ENCODE measurements around the gene RIT2.

The RIT2 gene

GRCh38 chr18:42872838-42873237 is 242.6 kb downstream of the RIT2 start:
- no peak for DNase-seq (ENCODE audit: low read depth, low spot score)
- in situ Hi-C loops (cut with HindIII; ENCODE audit: low sequenced_read_pairs), result no loop called here
- no peak overlapping the region for H3K4me3 ChIP-seq (ENCODE audit: low read depth, low read length)
- TF ChIP-seq, protein P1, sequence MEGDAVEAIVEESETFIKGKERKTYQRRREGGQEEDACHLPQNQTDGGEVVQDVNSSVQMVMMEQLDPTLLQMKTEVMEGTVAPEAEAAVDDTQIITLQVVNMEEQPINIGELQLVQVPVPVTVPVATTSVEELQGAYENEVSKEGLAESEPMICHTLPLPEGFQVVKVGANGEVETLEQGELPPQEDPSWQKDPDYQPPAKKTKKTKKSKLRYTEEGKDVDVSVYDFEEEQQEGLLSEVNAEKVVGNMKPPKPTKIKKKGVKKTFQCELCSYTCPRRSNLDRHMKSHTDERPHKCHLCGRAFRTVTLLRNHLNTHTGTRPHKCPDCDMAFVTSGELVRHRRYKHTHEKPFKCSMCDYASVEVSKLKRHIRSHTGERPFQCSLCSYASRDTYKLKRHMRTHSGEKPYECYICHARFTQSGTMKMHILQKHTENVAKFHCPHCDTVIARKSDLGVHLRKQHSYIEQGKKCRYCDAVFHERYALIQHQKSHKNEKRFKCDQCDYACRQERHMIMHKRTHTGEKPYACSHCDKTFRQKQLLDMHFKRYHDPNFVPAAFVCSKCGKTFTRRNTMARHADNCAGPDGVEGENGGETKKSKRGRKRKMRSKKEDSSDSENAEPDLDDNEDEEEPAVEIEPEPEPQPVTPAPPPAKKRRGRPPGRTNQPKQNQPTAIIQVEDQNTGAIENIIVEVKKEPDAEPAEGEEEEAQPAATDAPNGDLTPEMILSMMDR (IDR thresholded peaks at IDR 0.05; ENCODE audit: low read depth, low read length), result no peak

DNA sequence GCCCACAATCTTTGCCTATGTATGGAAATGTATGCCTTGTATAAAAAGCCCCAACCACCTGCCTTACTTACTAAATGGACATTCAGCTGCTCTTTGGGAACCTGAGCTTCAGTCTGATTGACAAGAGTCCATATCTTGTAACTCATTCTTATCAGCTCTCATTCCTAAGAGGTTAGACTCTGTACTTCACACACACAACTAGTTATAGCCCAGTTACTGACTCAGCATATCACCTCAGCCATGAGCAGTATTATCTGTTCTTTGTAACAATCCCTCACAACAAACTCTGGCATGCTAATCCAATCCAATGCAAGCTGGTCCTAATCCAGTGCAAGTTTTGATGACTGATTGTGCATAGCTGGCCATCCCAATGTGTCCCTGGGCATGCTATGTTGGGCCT is 250.6 kb downstream of the RIT2 start:
- no peak for DNase-seq (ENCODE audit: low read depth, low spot score)
- no peak overlapping the region for H3K4me3 ChIP-seq (ENCODE audit: low read depth, low read length)
- in situ Hi-C loops (cut with HindIII; ENCODE audit: low sequenced_read_pairs), result no loop called here
- TF ChIP-seq, protein P1 (IDR thresholded peaks at IDR 0.05; ENCODE audit: low read depth, low read length), result no peak

DNA sequence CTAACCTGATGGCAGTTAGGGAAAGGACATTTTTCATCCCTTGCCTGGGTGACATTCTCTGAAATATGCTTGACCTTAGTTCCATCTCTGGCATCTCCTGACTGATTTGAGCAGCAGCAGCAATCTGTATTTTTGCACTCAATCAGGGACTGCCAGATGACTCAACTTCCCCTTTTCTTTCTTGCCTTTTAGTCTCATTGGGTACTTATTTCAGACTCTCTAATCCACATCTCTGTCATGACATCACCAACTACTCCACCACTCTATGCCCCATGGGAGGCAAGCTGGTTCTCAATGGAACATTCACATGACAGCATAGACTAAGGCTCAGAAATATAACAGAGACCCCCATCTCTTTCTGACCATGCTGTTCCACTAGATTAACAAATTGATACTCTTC is 254.2 kb downstream of the RIT2 start:
- TF ChIP-seq, protein P1 (IDR thresholded peaks at IDR 0.05; ENCODE audit: low read depth, low read length), result no peak
- in situ Hi-C loops (cut with HindIII; ENCODE audit: low sequenced_read_pairs), result no loop called here
- DNase-seq (ENCODE audit: low read depth, low spot score), result no peak
- no peak overlapping the region for H3K4me3 ChIP-seq (ENCODE audit: low read depth, low read length)

DNA sequence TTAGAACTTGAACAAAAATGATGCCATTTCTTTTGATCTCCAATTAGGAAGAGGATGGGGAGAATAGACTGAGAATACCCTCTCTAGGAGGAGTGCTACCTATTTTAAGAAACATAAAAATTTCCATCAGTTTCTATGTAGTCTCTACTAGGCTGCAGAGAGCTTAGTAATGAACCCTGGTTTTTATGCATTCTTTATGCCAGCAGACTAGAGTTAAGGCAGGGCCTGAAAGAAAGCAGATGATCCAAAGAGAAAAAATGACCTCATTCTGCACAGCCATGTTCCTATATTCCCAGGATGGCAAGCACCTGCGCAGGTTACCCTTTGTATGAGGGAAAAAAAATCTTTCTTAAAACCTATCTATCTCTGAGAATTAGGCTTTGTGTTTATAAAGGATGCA is 254.9 kb downstream of the RIT2 start:
- no peak for DNase-seq (ENCODE audit: low read depth, low spot score)
- TF ChIP-seq, protein P1 (IDR thresholded peaks at IDR 0.05; ENCODE audit: low read depth, low read length), result no peak
- H3K4me3 ChIP-seq (ENCODE audit: low read depth, low read length), result no peak overlapping the region
- in situ Hi-C loops (cut with HindIII; ENCODE audit: low sequenced_read_pairs), result no loop called here

DNA sequence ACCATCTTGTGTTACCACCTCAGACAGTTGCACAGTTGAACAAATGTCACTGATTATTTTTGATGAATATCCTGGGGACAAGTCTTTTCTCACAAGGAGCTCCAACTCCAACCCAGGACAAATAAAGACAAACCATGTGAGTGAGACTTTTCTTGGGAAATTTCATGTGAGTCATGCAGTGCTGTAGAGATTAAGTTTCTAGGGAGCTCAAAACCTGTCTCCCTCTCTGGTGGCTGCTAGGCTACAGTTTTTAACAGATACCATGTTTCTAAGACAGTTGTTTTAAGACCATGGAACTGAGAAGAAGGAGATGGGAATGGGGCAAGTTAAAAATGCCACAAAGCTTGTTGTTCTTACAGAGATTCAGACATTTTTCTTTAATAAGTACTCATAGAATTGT is 255.5 kb downstream of the RIT2 start:
- DNase-seq (ENCODE audit: low read depth, low spot score), result peak; percentile 17
- H3K4me3 ChIP-seq (ENCODE audit: low read depth, low read length), result no peak overlapping the region
- in situ Hi-C loops (cut with HindIII; ENCODE audit: low sequenced_read_pairs), result no loop called here
- TF ChIP-seq, protein P1 (IDR thresholded peaks at IDR 0.05; ENCODE audit: low read depth, low read length), result no peak

GRCh38 chr18:42854558-42854957 is 260.9 kb downstream of the RIT2 start:
- TF ChIP-seq, protein P1 (IDR thresholded peaks at IDR 0.05; ENCODE audit: low read depth, low read length), result no peak
- DNase-seq (ENCODE audit: low read depth, low spot score), result no peak
- in situ Hi-C loops (cut with HindIII; ENCODE audit: low sequenced_read_pairs), result no loop called here
- H3K4me3 ChIP-seq (ENCODE audit: low read depth, low read length), result no peak overlapping the region
